ENCODE measurements around the gene SSBP1.
"Not testable (repeated sequence)": the region's sequence is repeated elsewhere in the genome, so short reads cannot be mapped to it uniquely, and the experiment has no call there.

The SSBP1 gene

DNA sequence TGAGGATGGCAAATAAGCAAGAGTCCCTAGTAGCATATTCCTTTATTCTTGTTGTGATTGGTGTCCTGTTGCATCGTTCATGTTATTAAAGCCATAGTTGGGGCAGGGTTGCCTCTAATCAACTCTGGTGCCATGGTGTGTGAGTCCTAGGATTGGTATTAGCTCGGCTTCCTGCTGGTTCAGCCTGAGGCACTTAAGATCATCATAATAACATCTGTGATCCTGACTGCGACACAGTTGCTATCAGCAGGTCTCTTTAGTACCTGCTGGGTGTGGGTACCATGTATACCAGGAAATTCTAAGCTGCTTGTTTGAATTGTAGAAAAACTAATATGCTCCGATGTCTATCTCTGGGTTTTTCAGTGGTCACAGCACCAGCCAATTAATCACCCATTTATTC, 28.4 kb upstream of the SSBP1 start:
- DNase-seq, result no peak

DNA sequence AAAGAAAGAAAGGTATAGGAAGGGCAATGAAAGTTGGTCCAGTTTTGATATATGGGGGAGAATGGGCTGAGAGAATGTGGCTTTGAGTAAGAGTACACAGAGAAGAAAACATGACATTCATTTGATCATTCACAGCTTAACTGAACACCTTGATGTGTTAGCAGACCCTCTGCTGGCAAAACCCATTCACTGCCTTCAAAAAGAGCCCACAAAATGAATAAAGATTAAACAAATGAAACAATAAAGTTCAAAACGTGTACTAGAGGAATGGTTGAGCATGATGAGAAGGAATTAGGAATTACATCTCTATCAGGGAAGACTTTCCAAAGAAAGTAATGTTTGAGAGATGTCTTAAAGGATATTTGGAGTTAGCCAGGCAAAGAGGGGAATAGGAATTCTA, 27.9 kb upstream of the SSBP1 start:
- no peak for DNase-seq

DNA sequence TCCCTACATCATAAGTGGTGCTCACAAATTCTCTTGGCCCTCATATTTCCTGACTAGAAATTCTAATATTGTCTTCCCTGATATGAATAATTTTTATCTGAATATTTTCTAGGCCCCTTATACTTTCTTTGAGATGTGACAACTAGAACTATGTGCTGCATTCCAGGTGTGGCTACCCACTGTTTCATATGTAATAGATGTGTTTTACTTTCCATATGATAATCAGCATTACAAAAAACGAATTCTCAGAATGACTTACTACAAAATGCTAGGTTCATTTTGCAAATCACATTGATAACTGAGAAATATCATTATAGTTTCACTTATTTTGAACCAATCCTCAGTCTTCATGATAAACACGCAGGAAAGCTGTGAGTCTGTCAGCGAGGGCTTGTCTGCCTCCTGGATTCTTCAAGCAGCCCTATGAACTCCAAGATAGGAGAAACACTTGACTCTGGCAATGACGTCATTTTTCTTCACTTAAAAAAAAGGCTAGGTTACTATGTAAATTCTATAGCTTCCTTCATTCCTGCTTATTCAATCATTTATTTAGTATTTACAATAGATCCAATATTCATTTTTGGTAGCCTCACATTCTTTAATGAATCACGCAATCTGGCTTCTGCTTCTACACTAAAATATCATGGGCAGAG, 25.4 kb upstream of the SSBP1 start:
- no peak for DNase-seq

DNA sequence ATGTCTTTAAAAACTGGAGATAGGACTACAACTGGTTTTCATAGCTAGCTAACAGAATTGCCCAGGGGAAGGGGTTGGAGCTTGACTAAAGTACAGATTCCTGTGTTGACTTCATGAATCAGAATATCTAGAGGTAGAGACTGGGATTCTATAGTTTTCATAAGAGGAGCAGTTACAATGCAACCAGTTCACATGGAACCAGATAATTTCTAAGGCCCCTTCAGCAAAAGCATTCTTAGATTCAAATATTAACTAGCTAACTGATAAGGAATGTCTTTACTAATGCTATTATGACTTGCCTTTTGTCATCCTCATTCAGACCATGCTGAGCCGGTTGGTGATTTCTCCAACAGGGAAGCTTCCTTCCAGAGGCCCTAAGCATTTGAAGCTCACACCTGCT, 24.3 kb upstream of the SSBP1 start:
- no peak for DNase-seq

DNA sequence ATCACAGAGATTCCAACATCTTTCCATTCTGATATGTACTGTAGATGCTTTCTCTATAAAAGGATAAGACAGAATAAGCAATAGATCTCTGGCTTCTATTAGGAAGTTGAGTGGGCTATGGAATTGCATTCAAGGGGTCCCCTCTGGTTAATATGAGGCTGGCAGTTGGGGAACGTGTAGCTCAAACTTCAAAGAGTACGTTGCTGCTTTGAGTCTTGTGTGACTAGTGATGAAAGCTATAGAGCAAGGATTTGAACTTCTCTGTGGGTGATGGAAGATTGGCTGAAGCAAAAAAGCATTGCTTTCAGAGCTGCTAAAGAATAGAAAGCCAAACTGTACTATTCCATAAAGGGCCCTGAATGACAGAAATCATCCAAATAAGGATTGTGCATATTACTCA, 23.6 kb upstream of the SSBP1 start:
- DNase-seq, result no peak

DNA sequence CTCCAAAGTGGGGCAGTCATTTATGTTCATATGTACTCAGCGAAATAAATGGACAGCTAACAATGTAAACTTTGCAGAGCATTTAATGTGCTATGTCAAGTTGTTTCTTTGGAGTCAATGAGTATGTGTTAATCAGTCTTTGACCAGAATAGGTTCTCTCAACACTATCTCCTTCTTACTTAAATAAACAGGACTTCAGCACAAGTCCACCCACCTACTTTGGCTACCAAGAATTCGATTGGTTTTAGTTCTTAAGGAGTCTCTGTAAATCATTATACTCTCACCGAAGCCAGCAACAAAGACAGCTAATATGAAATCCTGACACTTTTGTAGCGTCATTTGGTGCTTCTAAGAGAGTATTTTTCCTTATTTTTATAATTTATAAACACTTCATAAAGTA, 23.1 kb upstream of the SSBP1 start:
- DNase-seq, result no peak

DNA sequence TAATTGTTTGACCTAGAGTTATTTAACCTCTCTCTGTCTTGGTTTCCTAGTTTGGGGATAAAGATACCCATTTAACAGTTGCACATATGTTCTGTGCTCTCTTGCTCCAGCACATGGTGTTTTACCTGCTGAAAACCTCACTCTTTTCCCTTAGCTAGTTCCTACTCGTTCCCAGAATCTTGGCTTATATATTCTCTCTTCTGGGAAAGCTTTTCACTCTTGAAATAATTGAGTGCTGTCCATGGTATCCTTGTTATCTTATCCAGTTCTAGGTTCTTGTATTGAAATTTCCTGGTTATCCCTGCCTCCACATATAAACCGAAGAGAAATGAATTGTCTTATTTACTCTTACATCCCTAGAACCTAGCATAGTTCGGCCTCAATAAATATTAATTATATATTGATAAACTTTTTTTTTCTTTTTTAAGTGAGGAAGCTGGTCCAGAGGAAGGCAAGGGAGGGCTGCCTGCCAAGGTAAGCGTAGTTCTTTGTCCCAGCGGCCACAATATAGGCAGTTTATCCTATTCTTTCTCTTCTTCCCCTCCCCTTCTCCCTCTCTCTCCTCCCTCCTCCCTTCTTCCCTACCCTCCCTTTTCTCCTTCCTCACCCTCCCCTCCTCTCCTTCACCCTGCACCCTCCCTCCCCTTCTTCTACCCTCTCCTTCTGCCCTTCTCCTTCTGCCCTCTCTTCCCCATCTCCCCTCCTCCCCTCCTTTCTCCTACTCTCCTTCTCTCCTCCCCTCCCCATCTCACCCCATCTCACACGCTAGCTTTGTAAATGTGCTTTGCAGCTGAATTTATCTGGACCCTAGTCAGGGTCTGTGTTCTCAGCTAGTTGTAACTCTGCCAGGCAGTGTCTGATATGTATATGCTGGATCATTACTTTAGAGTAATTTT, 22.1 kb upstream of the SSBP1 start:
- DNase-seq, result no peak

DNA sequence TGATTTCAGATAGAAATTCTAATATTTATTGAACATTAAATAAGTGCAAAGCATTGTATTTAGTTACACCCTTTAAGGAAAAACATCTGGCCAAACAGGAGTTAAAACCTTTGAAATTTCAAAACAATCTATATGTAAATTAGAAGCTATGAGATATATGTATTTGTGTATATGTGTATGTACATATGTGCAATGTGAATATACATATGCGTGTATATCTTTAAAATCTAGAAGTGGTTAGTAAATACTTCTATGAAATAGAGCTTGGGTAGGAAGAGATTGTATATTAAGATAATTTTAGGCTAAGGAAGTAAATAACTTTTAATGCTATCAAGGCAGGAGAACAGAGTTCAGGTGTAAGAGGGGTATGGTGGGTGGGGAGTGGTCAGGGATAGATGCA, 20.7 kb upstream of the SSBP1 start:
- no peak for DNase-seq

DNA sequence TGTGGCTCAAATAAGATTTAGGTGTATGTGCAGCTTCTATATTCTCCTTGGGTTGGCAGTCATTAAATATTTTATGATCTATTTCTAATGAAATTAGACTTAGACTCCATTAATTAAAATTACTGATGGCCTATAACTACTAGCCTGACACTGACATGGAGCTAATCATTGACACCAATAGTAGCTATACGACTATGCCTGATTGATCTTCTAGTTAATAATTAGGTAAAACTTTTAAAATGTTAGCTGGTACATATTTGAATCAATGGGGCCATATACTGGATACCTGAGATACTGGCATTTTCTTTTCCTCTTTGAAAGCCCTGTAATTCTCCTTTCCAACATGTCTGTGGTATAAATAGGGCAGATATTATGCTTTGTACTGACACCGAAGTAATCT, 15.6 kb upstream of the SSBP1 start:
- DNase-seq, result no peak

DNA sequence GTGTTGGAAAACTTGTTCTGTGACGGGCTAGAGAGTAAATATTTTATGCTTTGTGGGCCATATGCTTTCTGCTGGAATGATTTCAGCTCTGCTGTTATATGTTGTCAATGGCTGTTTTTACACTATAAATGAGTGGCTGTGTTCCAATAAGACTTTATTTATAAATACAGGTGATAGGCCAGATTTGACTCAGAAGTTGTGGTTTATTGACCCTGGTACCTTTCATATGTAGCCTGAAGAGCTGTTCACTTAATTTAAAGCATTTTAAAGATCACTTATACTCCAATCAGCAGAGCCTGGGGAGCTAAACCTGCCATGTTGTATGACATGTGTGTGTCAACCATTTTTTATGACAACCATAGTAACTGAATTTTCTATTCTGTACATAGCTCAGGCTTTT, 9.1 kb upstream of the SSBP1 start:
- DNase-seq, result no peak

DNA sequence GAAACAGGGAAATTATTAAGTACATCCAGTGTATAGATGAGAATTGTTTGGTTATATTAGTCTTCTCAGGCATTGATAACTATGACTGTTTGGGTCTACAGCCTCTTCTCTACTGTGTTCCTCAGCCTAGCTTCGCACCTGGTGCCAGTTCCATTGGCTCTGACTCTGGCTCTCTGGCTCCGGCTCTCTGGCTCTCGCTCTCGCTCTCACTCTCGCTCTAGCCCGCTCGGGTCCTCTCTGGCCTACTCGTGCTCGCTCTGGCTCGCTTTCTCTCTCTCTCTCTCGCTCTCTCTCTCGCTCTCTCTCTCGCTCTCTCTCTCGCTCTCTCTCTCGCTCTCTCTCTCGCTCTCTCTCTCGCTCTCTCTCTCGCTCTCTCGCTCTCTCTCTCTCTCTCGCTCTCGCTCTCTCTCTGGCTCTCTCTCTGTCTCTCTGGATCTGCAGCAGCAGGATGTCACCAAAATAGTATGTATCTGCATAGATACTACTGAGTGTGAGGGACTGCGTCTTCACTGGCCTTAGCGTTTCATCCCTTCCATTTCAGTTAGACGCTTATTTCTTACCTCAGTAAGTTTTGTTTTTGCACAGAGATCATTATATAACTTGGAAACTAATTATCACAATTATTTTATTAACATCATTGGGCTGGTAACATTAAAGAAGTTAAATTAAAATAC, 6.5 kb upstream of the SSBP1 start:
- no peak for DNase-seq

DNA sequence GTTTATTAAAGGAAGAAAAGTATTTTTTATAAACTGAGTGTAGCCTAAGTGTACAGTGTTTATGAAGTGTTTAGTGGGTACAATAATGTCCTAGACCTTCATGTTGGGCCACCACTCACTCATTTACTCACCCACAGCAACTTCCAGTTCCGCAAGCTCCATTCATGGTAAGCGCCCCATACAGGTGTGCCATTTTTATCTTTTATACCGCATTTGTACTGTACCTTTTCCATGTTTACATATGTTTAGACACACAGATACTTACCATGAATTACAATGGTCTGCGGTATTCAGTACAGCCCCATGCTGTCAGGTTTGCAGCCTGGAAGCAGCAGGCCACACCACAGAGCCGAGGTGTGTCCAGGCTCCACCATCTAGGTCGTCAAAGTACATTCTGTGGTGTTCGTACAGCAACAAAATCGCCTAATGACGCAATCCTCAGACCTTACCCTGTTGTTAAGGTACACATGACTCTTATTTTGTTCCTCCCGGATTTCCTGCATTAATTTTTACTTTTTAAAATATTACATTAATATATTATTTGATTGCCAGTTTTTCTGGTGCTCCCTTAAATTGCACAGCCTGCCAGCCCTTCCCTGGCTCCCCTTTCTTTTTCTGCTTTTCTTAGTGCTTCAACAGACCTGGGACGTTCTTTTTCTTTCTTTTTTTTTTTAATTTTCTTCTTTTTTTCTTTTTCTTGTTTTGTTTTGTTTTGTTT, 881 bp upstream of the SSBP1 start:
- DNase-seq, result no peak

DNA sequence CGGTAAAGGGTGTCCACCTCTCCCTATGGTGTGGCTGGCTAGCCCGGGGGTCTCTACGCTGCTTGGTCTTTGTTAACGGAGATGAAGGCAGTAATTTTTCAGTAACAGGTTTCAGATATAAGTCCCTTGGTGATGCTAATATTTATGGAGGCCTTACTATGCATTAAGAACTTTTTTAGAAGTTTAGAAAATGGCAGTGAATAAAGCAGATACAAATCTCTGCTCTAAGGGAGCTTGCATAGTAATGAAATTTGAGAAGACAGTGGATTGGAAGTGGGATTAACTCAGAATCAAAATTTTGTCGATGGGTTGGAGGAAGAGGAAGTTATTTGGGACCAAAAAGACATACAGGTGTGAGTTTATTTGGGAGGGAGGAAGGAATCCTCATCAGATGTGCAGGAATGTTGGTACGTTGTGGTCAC, 445 bp downstream of the SSBP1 start:
- no peak for DNase-seq

DNA sequence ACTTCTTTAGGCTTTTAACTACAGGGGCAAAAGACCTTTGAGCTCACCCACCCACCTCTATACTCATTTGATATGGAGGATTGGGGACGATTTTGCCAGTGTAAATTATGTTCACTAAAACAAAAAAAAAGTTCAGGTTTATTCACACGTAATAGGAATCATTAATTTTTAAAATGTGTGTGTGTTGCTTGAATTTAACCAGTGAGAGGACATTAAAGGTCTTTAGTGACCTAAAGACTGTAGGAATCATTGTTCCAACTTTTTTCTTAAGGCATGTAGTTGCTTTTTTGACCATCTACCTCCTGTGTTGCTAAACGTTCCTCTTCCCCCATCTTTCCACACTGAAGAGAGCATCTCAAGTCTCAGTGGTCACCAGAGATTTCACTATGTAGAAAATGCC, 1.1 kb downstream of the SSBP1 start:
- no peak for DNase-seq

DNA sequence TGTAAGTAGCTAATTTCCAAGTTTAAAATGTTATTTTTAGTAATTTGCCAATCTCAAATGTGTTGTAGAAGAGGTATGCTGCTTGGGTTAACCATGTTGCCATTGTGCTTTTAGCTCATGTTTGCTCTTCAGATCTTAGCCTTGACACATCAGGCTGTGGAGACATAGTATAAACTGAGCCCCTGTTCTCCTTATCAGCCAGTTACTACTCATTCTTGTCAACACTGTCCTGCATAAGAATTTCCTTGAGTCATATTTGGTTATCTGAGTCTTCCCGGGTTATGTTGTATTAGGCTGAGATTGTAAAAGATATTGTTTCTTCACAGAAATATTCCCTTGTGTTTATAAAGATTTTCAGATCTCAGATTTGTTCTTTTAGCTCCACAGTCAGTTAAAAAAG, 4.1 kb downstream of the SSBP1 start:
- DNase-seq, result no peak

DNA sequence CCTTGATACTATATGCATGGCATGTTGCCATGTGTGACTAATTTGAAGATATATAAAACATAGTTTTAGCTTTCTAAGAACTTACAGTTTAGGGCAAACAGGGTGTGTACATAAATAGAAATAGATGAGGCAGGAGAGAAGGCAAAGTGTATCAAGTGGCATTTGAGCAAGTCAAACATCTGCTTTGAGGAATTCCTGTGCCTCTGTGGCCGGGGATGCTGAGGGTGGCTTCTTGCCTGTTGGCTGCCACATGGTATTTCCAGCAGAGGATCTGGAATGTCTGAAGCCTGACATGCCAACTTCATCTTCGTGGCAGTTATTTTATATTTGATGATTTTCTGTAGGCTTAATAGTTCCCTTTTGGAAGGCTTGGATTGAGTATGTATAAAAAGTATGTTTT, 6.0 kb downstream of the SSBP1 start:
- no peak for DNase-seq

DNA sequence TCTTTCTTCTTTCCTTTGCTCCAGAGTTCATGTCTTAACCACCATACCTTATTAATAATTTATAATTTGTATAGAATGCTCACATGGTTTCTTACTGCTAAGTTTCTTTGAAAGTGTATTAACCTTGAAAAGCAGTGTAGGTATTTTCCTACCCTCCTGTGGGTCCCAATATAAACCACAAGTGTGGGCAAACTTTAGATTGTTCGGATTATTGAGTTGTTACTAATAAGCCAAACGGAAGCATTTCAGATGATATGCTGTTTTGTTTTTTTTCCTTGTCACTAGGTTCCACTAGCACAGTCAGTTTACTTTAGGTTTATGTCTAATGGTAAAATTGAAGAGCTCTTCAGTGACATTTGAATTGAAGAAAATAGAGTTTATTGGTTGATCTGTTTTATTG, 10.2 kb downstream of the SSBP1 start:
- DNase-seq, result no peak

DNA sequence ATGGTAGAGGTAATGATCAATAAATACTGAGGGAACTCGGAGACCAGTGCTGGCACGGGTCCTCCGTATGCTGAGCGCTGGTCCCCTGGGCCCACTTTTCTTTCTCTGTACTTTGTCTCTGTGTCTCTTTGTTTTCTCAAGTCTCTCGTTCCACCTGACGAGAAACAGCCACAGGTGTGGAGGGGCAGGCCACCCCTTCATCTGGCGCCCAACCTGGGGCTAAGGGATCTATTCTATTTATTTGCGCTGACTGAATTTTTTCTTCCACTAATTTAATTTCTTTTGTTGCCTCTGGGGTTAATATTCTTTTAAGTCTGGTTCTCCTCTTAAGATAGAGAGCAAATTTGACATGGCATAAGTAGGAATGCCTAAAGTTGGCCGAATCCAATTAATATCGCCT, 13.7 kb downstream of the SSBP1 start:
- not testable (repeated sequence) for DNase-seq

DNA sequence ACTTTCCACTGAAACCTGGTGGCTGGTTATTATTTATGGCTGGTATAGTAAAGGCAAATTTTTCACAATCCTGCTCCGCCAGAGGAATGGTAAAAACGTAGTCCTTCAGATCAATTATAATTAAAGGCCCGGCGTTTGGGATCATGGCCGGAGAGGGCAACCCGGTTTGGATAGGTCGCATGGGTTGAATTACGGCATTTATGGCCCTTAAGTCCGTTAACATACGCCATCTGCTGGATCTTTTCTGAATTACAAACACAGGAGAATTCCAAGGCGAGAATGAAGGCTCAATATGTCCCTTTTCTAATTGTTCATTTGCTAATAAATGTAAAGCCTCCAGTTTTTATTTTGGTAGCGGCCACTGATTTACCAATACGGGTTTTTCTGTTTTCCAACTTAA, 14.5 kb downstream of the SSBP1 start:
- no peak for DNase-seq

DNA sequence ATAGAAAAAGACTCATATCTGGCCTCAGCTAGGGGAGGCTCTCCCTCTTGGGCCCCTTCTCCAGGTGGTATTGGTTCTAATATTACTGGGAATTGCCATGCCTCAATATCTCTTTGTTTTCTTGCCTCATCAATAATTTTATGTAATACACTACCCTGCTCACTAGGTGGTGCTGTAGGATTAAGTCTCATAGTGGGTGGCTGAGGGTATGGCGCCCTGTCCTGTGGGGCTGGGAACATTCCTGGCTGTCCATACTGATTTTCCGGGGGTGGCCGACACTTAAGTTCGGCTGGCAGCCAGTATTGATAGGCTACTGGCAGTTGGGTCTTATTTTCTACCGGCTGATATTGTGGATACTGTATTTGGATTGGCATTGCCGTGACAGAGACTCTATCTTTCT, 16.8 kb downstream of the SSBP1 start:
- DNase-seq, result peak; percentile 27

DNA sequence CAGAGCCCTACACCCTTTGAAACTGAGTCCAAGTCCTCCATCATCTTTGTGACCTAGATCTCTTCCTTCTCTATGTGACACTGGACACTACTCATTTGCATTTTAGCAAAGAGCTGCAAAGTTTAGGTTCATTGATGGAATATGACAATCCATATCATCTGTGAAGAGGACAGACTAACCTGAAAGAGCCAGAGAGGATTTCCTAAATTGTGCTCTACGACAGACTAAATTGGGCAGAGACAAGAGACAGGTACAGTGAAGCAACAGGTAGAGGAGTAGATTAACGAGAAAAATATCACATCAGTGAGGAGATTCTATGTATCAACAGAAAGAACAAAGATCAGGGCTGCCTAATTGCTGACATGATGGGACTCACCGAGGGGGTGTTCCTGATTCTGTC, 25.6 kb downstream of the SSBP1 start, which contains the start of gene TAS2R3:
Gene TAS2R3, plus strand, starts transcription at position 301 of the 400 bp plus-strand sequence. Its CDS starts 62 bp downstream, at position 363.
- DNase-seq, result no peak

DNA sequence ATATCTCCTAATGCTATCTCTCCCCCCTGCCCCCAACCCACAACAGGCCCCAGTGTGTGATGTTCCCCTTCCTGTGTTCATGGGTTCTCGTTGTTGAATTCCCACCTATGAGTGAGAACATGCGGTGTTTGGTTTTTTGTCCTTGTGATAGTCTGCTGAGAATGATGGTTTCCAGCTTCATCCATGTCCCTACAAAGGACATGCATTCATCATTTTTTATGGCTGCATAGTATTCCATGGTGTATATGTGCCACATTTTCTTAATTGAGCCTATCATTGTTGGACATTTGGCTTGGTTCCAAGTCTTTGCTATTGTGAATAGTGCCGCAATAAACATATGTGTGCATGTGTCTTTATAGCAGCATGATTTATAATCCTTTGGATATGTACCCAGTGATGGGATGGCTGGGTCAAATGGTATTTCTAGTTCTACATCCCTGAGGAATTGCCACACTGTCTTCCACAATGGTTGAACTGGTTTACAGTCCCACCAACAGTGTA, 32.0 kb downstream of the SSBP1 start:
- DNase-seq, result not testable (repeated sequence)

DNA sequence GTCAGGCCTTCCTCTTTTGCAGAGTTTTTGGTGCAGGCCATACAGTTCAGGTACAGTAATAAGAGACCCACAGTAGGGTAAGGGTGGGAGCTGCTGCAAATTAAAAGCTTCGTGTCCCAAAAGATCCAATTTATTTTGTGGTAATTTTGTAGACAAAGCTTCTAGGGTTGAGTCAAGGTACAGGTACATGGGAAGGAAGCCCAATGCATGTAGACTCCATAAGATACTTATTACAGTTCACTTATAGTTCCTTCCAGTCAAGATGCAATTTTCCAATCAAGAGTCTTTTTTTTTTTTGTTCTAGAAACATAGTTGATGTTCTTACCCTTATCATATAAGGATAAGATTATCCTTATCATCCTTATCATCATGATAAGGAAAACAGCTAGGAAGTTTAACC, 38.2 kb downstream of the SSBP1 start, which contains the start of gene TAS2R4:
Gene TAS2R4, plus strand, starts transcription at position 301 of the 400 bp plus-strand sequence. CDS start 1,815 bp downstream, outside the sequence.
- no peak for DNase-seq
